Upper lobe of right lung (tissue), 1 donor: ENCODE data around the gene UFSP2. TPM values are rescaled to one million over a fixed set of nuclear protein-coding genes. Genes with fewer than 3 reads are reported as not detected.

Experiments used
- ATAC-seq: fragments of 200-7000 bp; cut with Tn5 transposase; one replicate; pipeline ENCODE4 v1.9.1; 2020; ENCODE audit warnings: mild to moderate bottlenecking, moderate library complexity
- DNase-seq: peaks from one replicate; pipeline ENCODE4 v3.0.0-alpha.2; 2020
- H3K27ac ChIP-seq: fragments of 200-600 bp; one replicate; pipeline ENCODE4 v1.8.0; 2022
- H3K27me3 ChIP-seq: fragments of 200-600 bp; one replicate; pipeline ENCODE4 v1.8.0; 2022; ENCODE audit warnings: mild to moderate bottlenecking
- H3K36me3 ChIP-seq: fragments of 200-600 bp; one replicate; pipeline ENCODE4 v1.8.0; 2022
- H3K4me1 ChIP-seq: fragments of 200-600 bp; one replicate; pipeline ENCODE4 v1.8.0; 2022
- H3K4me3 ChIP-seq: fragments of 200-600 bp; one replicate; pipeline ENCODE4 v1.8.0; 2022; ENCODE audit warnings: mild to moderate bottlenecking
- H3K9me3 ChIP-seq: fragments of 200-600 bp; one replicate; pipeline ENCODE4 v1.8.0; 2022
- CTCF ChIP-seq: fragments of 200-600 bp; IDR thresholded peaks from one replicate; pipeline ENCODE4 v1.8.0; 2022; ENCODE audit warnings: antibody characterized with exemption
- intact Hi-C: fragments of 100-400 bp; cut with DNase I; formaldehyde crosslinking; loops from one replicate; pipeline ENCODE4 v1.11.0; 2022
- total RNA-seq: library from RNA; stranded (reverse); fragmentation: NEBNext Ultra II Directional; extraction: Animal tissue kit (Norgen Biotek cat#: 25700); gene quantifications from one replicate; pipeline ENCODE4 v1.2.1, GENCODE V29; 2021
- donor health status: DM: no; HTN: yes; CAD: no; lungs with severe emphysema.

The UFSP2 gene
- total RNA-seq, 1 donor from 2014 or later, result 36.8 TPM

GRCh38 chr4:185465707-185466106 is 39.9 kb upstream of the UFSP2 start:
- ATAC-seq (no peak), DNase-seq (no peak)
- Histone ChIP-seq H3K9me3 (no peaks in the 10 kb centered on the region), H3K27ac (no peak overlapping the region), H3K27me3 (no peaks in the 10 kb centered on the region), H3K36me3 (no peaks in the 10 kb centered on the region), H3K4me1 (peaks cover 4% of the 10 kb centered on the region), H3K4me3 (no peak overlapping the region)
- TF ChIP-seq CTCF, result no peak
- intact Hi-C loops, result no loop called here

GRCh38 chr4:185464887-185465286 is 39.1 kb upstream of the UFSP2 start:
- no peak for TF ChIP-seq CTCF
- Histone ChIP-seq H3K4me3 (no peak overlapping the region), H3K27ac (no peak overlapping the region), H3K4me1 (no peaks in the 10 kb centered on the region), H3K36me3 (no peaks in the 10 kb centered on the region), H3K9me3 (no peaks in the 10 kb centered on the region), H3K27me3 (no peaks in the 10 kb centered on the region)
- ATAC-seq, result no peak
- intact Hi-C loops, result no loop called here
- DNase-seq, result no peak

- Histone ChIP-seq H3K27ac (no peak overlapping the region), H3K36me3 (no peaks in the 10 kb centered on the region), H3K4me3 (no peak overlapping the region), H3K27me3 (no peaks in the 10 kb centered on the region), H3K9me3 (no peaks in the 10 kb centered on the region), H3K4me1 (no peaks in the 10 kb centered on the region)
- ATAC-seq, result no peak
- no peak for TF ChIP-seq CTCF
- intact Hi-C loops, result no loop called here
- no peak for DNase-seq
These were observed 38.4 kb upstream of the UFSP2 start for GRCh38 chr4:185464183-185464582.

- TF ChIP-seq CTCF, result no peak
- no peak for DNase-seq
- ATAC-seq, result no peak
- Histone ChIP-seq H3K4me1 (no peaks in the 10 kb centered on the region), H3K27me3 (no peaks in the 10 kb centered on the region), H3K9me3 (no peaks in the 10 kb centered on the region), H3K36me3 (no peaks in the 10 kb centered on the region), H3K4me3 (no peak overlapping the region), H3K27ac (no peak overlapping the region)
- intact Hi-C loops, result no loop called here
These were observed 37.8 kb upstream of the UFSP2 start for GRCh38 chr4:185463541-185463940.

- no peak overlapping the region for H3K4me3 ChIP-seq
- H3K27me3 ChIP-seq, result no peaks in the 10 kb centered on the region
- ATAC-seq (no peak), DNase-seq (no peak)
- intact Hi-C loops, result no loop called here
- H3K27ac ChIP-seq, result no peak overlapping the region
- no peaks in the 10 kb centered on the region for H3K9me3 ChIP-seq
- H3K36me3 ChIP-seq, result no peaks in the 10 kb centered on the region
- TF ChIP-seq CTCF, result no peak
- no peaks in the 10 kb centered on the region for H3K4me1 ChIP-seq
These were observed 35.8 kb upstream of the UFSP2 start for GRCh38 chr4:185461565-185461964.

GRCh38 chr4:185457136-185457535 is 31.4 kb upstream of the UFSP2 start:
- DNase-seq (no peak), ATAC-seq (no peak)
- intact Hi-C loops, result no loop called here
- H3K27ac ChIP-seq, result no peak overlapping the region
- H3K4me3 ChIP-seq, result no peak overlapping the region
- no peaks in the 10 kb centered on the region for H3K27me3 ChIP-seq
- no peak for TF ChIP-seq CTCF
- no peaks in the 10 kb centered on the region for H3K36me3 ChIP-seq
- no peaks in the 10 kb centered on the region for H3K9me3 ChIP-seq
- H3K4me1 ChIP-seq, result no peaks in the 10 kb centered on the region
